Measurements from ENCODE around the gene PBX3.

The PBX3 gene

DNA sequence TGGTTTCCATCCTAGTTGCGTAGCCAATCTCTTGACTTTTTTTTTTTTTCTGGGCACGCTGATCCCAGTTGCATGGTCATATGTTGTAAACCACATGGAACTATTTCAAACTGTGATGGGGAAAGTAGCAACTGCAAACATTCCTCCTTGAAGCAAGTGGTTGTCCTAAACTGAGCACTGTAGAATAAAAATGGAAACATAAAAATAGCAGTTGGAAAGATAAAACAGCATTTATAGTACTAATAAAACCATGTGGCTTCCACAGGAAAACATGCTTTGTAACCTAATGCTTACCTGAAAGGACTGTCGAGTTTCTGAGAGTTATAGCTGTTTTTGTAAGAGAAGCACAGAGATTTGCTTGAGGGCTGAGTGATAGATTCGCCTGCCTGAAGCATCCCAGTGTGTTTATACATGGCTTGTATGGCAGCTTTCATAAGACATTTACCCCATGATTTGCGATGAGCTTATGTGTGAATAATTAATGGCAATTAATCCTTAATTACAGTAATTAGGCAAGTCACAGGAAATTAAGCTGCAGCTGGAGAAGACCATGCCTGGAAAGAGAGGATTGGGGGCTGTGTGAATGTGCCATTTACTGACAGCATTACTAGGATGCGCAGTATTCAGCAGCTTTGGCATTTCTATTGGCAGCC, 136.5 kb downstream of the PBX3 start:
- no peak for DNase-seq

DNA sequence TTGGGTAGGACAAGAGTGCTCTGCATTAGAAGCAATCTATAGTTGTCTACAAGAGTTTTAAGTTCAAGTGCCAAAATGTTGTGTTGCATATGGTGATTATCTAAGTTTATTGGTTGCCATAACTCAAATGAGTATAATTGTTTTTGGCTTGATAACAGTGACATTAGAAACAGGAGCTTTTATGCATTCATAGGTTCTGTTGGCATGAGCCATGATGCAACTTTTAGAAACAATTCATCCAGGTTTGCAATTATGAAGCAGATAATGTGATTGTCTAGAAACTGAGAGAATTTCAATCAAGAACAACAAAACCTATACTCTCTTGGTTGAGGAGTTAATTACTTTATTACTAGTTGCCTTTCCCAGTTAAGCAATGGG, 137.0 kb downstream of the PBX3 start:
- no peak for DNase-seq

DNA sequence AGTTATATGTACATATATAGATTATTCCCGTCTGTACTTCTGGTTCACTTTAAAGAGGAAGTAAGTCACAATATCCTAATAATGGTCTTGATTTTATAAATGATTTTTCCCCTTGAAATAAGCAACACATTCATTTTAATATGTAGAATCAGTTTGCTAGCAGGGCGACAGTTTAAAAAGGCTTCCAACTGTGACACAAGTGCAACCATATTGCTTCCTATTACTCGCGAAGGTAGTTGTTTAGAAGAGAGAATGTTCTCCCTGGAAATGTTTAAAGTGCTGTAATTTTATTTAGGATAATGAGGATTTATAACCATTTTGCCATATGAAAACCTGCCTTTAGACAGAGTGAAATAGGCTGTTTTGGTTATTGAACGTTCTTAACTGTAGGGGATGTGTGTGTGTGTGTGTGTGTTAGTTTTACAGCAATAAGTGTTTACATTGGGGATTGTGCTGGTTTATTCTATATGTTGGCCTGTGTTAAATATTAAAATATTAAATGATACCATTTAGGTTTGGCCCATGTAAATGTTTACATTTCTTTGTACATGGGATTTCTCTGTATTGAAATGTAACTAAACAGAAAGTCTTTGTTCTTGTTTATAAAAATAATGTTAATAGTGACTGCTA, 138.3 kb downstream of the PBX3 start:
- DNase-seq: no peak

DNA sequence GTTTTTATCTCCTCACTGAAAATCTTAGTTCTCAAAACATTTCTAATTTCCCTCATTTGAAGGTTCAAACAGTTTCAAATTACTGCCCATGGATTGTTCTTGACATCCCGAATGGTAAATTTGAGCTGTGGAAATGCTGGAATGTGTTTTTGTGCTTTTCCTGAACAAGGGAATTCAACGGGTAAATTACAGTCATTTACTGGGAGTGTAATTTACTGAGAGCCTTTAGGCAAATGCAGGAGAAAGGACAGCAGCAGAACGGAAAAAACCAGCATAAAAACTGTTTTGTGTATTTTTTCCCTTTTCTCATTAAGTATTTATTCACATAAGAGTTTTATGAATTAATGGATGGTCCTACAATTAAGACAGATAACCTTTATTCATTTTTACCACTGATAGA, 139.2 kb downstream of the PBX3 start:
- DNase-seq: no peak

DNA sequence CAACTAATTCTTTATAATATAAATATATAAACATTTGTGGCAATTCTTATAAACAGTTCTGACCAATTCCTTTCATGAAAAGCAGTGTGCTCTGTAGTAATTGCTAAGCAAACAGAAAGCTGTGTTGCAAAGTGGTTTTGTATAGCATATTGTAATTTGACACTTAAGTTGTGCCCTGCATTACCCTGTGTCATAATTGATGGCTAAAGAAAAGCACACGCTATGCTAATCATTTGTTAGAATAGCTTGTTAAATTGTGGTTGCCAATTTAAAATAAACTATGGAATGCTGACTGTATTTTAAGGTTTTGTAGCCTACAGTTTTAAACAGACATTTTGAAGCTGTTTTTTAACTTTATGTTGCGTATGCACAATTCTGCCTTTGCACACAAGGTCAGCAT, 140.0 kb downstream of the PBX3 start:
- no peak for DNase-seq

DNA sequence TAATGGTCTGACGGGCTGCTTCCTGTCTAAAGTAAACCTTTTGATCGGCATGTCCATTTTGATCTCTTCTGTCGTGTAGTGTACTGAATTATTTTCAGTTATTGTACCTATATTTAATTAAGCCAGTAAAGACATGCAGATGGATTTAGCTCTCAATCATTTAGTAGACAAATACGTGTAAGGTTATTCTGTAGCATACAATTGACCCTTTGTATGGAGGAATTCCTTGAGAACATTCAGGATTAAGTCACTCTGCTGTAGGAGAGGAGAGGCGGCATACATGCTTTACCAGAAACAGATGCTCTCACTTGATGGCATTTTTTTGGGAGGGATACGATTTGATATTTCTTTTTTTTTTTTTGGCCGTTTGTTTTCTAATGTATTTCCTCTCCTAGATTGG, 141.0 kb downstream of the PBX3 start:
- no peak for DNase-seq

DNA sequence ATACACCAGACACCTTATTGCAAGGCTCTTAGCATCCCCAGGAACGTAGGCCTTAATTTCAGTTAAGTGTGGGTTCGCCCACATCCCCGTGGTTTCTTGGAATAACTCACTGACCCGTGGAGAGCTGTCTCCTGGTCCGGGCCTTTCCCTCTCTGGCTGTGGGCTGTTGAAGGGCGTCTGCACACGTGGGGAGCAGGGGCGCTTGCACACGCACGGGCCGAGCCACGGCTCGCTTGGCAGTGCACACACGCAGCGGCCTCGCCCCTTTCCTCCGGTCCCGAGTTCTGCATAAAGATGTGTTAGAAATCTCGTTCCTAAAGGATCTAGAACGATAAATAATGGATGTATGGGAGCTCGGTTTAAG, 141.9 kb downstream of the PBX3 start:
- DNase-seq: no peak

DNA sequence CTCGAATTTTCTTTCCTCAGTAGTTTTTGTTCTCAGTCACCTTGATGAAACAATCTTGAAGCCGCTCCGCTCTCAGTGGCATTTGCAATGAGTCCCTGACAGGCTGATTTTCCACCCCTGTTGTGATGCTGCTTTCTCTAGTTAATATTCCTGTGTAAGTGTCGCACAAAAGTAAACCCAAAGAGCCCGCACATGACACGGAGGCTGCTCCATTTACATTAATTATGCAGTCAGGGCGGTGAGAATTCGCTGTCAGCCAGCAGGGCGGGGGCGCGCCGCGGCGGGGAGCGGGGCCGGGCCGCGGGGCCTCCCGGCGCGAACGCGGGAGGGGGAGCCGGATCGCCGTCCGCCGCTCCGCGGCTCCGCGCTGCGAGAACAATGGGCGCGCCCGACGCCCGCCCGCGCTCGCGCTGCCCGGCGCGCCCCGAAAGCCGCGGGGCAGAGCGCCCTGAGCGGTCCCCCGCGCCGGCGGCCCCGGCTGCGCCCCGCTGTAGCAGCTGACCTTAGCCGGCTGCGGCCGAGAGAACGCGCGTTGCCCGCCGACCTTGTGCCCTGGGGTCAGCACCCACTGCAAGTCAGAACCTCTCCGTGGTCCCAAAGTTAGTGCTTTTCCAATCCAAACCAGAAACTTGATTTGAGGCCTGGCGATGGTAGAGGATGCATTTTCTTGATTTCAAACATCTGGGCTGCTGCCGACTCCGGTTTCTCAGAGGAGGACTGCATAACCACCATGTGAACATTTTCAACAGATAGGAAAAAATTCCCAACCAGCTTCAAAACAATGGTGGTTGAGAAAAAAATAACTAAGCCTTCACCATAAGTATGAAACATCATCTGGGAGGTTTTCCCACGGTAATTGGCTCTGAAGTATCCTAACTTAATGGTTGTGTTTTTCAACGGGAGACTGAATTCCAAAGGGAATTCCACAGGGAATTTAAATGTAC, 142.6 kb downstream of the PBX3 start:
- DNase-seq: peak; percentile 25

DNA sequence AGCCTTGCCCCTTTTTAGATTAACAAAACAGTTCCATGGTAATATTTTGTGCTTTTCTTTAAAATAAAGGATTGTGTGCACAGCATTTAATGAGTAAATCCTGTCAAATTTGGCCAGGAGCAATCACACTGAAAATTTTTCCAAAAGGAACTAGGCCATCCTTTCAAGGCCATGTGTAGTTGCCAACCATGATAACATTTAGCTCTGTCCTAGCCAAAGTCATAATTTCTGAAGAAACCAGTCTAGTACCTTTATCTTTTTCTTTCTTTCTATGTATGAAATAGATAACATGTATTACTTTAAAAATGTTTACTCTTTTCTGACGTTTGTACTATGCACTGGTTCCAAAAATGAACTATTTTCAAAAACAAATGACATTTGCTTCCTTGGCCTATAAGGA, 143.7 kb downstream of the PBX3 start:
- DNase-seq: no peak

DNA sequence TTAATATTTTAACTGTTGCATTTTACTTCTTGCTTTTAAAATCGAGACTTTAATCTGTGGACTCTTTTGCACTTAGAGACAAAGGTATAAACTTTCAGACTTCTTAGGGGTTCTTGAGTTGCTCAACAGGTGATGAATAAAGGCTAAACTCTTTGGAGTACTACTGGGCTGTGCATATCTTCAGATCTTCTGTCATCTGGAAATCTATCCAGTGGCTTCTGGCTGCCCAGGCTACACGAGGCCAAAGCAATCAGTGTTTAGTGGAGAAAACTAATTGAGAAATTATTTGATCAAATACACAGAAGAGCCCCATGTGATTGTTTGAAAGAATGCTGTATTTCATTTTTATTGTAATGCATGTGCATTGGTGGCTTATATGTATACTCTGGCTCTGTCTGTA, 146.1 kb downstream of the PBX3 start:
- no peak for DNase-seq

DNA sequence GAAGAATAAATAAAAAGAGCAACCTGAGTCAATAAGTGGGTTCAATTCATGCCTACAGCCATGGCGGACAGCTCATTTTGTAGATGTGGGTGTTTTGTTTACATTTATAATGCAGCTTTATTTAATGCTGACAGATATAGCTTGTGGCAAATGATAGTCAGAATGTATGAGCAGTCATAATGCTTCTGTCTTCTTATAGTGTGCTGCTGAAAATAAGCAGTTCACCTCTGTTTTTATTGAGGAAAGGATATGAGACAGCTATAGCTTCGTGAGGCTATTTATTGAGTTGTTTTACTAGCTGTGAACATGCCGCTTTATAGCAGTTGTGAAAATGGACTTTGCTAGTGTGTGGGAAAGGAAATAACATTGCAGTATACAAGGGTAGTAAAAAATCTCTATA, 147.4 kb downstream of the PBX3 start:
- DNase-seq: no peak

DNA sequence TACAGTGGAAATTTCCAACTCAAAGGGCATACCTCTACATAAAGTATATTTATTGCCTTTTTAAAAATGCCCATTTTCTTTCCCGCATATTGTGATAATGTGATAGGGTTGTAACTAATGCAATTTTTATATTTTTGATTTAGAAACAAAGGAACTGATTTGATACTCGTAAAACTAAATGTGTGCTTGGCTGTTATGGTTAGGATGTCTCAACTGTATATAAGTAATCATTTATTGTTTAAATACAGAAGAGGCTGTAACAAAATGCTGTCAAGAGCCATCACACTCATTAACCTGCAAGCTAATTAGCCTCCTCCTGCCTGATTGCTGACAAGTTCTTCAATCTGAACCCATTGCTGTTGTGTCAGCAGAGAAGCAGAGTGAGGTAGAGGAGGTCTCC, 149.2 kb downstream of the PBX3 start:
- DNase-seq: no peak

DNA sequence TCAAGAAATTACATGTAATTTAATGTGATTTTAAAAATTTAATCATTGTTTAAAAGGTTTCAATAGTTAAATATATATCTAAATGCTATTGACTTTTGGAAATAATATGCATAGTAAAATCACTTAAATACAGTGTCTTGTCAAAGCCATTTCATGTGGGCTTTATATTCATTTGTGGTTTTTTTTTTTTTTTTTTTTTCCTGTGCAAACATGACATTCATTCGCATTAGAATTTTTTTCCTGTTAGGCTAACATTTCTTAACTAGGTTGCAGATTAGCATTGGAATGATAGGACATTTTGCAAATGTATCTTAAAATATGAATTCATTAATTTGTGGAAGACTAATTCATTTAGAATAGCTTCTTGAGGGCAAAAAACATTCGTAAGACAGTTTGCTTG, 149.8 kb downstream of the PBX3 start:
- DNase-seq: no peak

DNA sequence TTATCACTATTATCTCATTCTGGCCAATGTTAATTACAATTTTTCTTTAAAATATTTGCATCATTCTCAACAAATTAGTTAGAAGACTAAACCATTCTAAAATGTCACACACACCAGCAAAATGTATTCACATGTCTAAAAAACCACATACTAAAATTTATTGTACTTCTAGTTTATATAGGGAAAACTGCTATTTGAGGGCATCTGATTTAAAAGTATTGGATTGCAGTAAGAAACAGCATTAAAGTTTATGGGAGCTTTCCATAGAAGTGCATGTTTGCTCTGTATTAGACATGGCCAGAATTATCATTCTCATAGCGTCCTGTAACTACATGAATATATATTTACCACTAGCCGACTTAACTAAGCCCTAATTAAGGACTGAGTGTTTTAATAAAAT, 150.3 kb downstream of the PBX3 start:
- no peak for DNase-seq

DNA sequence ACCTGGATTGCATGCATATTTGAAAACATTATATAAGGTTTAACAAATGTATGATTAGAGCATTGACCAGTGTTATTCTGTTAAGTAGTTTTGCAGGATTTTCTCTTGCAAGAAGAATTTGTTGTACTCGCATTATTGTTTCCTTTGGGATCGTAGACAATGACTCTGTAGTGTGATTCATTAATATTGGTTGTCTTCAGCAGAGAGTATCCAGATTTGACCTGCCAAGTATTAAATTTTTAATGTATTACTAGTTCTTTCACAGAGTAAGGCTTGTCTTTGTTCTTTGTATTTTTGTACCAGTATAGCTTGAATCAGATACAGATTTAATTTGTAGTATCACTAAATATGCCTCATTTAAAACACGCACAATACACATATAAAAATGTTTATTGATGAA, 155.0 kb downstream of the PBX3 start:
- no peak for DNase-seq

DNA sequence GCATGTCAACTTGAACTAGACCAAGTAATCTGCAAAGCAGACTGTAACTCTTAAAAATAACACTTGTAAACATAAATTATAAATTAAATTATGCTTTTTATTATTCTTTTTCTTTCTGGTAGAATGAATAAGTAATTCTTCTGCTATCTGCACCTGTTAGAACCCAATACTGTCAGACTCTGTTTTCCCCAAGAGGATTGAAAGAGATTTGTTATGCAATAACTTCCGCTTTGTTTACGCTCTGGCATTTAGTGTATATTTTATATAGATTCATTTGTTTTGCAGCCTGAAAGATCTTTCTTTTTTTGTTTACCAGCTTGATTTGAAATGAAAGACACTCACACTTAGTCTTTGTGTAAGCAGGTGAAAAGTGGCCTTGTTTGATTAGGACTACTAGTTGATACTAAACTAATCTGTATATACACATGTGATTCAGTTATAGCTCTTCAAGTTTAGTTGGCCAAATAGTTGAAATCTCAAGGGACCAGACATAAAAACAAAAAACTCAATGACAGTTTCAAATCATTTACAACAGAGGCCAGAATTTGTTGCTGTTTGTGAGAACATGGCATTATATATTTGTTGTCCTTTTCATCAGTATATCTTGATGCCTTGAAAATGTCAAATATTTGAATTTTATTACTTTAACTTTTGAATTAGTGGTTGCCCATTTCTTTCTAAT, 155.8 kb downstream of the PBX3 start:
- DNase-seq: no peak

DNA sequence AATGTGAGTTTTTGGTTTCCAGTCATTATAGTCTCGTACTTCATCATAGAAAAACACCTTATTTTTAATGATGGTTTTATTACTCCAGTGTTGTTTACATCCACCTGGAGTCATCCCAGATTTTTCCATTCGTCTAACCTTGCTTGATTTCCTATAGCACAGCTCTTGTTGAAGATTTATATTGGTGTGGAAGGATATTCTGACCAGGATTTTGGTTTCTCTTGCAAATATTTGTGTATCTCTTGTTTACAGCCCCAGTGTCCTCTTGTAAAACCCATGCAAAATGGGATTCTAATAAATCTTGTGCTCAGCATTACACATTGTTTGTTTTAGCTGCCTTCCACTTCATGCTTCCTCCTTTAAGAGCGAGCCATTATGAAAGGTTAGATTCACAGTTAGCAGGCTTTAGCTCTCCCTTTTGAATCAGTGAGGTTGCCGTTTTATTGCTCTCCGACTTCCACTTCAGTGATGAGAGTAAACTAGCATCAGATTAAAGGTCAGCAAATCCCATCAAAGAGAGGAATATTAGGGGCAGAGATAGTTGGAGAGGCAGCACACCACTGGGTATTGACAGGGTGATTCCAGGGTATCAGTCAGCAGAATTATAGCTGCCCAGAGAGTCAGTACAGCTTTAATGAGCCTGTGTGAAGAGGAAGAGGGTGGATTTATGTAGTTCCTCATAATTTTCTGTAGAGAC, 157.1 kb downstream of the PBX3 start:
- no peak for DNase-seq

DNA sequence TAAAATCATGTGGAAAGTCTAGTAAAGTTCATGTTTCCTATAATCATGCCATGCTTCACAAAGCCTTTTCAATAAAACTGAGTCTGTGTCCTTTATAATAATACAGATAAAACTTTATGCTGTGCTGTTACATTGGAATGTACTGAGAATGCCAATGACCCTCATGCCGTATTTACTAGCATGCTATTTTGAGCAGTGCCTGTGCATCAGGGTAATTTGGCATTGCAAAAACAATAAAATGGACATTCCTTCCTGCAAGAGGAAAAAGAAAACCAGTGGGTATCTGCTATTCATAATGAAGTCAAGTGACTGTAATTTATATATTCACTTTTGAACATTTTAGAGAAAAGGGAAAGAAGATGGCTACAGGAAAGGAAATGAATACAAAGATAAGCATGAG, 159.0 kb downstream of the PBX3 start:
- no peak for DNase-seq

DNA sequence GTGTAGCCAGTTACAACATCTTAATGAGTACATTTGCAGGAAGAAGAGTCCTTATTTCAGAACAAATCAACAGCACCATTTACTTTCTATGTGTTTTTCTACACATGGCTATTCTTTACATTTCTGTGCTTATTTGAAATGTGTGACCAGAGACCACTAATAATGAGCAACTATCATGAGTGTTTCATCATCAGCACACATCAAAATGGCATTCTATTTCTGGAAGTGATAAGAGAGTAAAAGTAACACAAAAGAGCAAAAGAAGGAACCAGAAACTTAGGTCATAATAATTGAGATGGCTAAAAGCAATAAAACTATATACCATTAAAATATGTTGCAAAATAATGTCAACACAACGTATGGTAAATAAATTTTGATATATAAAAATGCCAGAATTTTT, 159.7 kb downstream of the PBX3 start:
- DNase-seq: no peak

DNA sequence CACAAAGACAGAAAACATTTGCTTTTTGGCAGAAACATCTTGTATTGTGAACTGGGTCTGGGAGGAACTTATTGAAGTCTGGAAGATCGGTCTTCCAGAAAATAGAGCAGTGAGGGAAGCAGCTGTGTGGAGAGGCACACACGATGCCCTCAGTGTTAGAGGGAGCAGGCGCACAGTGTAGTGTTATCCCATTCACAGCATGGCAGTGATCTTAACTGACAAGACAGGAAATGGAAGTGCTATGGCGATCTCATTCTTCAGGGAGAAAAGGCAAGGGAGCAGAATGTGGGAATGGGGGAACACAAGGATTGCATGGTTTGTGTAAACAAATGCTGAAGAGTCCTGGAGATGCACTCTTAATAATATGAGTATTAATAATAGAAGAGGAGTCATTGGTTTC, 161.0 kb downstream of the PBX3 start:
- no peak for DNase-seq

DNA sequence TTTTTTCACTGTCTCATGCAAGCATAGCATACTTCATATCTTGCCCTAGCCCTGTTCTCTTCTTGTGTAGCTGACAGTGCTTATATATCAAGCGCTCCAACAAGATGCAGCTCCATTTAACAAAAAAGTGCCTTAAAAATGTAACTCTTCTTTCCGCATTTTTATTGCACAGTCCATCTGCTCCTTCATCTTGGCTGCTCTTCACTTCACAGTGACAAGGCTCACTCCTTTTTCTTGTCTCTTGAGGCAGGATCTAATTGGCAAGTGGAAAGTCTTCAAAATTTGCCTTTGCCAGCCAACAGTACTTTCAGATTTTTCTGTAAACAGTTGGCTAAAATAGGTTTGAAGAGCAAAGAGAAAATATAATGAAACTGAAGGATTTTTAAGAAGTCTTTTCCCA, 161.8 kb downstream of the PBX3 start:
- DNase-seq: no peak

DNA sequence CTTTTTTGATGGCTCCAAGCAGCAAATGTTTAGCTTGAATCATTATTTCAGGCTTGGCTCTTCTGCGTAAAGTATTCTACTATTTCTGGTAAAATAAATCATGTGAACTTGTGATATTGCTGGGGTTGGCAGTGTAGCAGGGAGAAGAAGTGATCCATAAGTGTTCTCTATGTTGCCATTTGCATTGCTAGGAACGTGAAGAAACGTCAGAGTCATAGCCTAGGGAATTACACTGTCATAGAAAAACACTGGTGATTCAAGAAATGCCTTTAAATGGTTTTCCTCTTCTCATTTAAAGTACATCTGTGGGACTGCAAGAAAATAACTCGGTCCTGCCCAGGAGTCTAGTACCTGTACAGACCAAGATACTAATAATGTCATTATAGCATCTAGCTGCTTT, 162.3 kb downstream of the PBX3 start:
- no peak for DNase-seq

DNA sequence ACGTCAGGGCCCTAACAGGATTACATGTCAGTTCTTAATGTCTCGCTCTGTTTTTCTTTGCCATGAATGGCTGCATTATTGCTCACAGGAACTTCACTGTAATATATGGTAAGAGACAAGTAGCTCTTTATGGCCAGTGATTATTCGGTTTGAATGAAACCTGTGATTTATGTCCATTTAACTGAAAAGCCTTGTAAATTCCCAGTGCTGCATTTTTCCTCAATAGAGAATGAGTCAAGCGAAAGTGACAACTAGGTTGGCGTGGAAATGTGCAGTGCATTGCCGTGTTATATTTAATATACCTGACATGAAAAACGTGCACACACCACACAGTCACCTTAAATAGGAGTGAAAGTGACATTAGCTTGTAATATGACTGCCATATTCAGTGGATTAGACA, 163.1 kb downstream of the PBX3 start:
- no peak for DNase-seq

Data from stimulated activated CD4-positive, alpha-beta T cell treated with anti-CD3 and anti-CD28 coated beads, Interleukin-12 subunit alpha, Interleukin-12 subunit beta, amount 100 ng/mL, for 4 hours (primary cell).